DMS114 treated with DMSO at 0.1 percent for 48 hours (cell line): ENCODE data around the gene MAP3K9.
A peak's percentile ranks its signal among the peaks of the same experiment; 100 is the strongest.
"Not testable (repeated sequence)": the region's sequence is repeated elsewhere in the genome, so short reads cannot be mapped to it uniquely, and the experiment has no call there.

Source experiments
- DNase-seq: peaks from one replicate; lab custom pipeline; 2025; ENCODE audit not compliant: unreplicated experiment; lab: John Stamatoyannopoulos, UW

The MAP3K9 gene

GRCh38 chr14:70726651-70727375 is 82.5 kb downstream of the MAP3K9 start:
- no peak for DNase-seq

DNA sequence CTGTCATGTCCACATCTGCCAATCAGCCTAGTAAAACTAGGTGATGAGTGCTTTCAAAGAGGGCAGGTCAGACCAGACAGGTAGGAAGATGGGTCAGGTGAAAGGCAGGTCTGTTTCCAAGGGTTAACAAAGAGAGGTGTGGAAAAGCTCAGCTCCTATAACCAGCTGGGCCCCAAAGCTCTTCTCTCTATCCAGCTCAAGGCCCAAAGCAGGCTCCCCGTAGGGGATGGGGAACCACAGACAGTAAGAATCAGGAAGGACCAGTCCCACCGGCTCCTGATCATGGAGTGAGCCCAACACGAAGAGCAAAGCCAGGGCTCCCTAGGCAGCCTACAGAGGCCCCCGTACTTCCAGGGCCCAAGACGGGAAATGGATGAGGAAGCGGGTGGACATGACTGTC is 84.4 kb downstream of the MAP3K9 start:
- no peak for DNase-seq

DNA sequence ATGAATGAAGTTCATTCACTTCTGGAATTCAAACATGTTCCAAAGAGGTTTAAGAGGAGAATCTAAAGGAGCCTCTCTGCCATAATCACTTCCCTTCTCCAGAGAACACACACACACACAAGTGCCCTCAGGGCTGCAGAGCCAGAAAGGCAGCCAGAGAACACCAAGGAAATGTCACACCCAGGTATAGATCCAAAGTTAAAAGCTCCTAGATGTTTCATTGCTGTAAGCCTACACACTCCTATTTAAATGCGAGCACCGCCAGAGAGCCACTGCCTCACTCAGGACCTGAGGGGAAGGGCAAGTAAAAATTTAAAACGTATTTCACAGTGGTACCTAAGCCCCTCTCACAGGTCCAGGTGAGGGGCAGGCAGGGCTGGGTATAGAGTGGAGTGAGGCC is 85.2 kb downstream of the MAP3K9 start:
- DNase-seq, result no peak

DNA sequence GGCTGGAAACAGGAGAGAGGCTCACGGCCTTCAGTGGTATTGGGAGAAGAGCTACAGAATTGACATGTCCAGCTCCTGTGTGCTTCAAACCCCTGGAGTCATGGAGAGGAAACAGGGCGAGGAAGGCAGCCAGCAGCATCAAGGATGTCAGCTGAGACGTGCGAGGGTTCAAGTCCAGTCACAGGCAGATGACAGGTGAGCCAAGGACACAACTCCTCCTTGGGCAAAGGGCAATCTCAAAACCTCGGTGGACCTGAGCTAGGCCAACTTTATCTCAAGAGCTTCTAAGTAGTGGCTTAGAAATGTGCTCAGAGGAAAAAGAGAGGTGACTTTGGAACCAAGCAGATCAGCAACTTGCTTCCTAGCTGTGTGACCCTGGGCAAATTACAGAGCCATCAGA is 86.0 kb downstream of the MAP3K9 start:
- no peak for DNase-seq

GRCh38 chr14:70722418-70722817 is 86.9 kb downstream of the MAP3K9 start:
- no peak for DNase-seq

DNA sequence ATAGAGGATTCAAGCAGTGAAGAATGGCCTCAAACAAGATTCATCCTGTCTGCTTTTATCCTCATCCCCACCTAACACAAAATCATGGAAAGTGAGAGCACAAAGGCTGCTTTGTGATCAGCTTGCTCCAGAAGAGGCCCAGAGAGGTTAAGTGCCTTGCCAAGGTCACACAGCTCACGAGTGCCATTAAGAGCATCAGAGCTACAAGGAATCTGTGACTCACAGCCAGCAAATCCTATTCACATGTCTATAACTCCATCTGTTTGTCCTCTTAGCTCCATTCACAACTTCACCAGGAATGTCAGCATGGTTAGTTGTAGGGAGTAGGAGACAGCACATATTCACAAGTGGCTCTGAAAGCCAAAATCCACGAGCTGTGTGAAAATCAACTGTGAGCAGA is 87.8 kb downstream of the MAP3K9 start:
- no peak for DNase-seq

DNA sequence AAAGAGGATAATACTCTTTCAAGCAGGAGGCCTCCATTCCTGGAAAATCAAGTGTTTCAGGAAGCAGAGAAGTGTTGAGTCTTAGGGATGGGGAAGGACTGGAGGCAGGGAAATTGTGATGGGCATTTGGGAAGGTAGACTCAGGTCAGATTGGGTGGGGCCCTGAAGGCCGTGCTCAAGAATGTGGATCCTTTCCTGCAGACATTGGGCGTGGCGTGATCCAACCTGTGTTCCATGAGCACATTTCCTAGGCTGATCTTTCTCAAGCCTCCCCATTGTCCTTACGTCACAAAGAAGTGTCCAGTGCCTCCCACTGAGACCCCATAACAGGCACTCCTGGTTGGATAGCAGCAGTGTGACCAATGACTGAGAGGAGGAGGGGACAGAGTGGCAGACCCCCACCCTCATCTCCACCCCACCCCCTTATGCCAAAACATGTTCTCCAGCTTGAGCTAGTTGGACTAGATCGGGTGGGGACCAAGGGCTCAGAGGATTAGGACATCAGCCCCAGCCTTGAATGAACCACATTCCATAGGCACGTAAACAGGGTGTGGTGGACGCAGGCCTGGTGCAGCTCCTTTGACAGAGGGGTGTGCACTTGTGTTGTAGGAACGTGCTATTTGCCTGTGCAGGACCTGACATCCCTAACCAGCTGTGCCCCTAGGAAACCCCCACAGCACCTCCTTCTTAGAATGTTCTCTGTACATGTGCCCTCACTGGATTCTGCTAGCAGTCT is 90.8 kb downstream of the MAP3K9 start:
- DNase-seq, result no peak

- no peak for DNase-seq
These were observed 92.4 kb downstream of the MAP3K9 start for GRCh38 chr14:70716958-70717357.

- no peak for DNase-seq
These were observed 92.8 kb downstream of the MAP3K9 start for GRCh38 chr14:70716483-70716882.

- peak; percentile 56 for DNase-seq
These were observed 95.2 kb downstream of the MAP3K9 start for GRCh38 chr14:70714055-70714550.

DNA sequence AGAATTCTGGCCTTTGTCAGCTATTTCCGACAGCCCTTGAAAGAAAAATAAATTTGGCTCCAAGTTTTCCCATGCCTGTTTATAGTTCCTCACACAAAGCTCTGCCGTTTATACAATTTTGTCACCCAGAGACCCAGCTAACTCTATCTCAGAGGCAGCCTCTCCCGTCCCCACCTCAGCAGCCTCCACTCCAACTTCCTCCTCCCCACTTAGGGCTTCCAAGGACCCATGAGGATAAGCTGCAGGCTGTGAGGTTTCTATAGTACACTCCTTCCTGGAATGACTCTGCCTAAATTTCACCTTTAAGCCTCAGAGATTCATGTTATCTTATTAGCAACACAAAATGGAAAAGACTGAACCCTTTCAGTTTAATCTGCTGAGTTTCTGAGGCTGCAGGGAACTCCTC is 95.8 kb downstream of the MAP3K9 start:
- DNase-seq, result no peak

GRCh38 chr14:70713096-70713495 is 96.2 kb downstream of the MAP3K9 start:
- DNase-seq, result no peak

GRCh38 chr14:70711451-70711850 is 97.9 kb downstream of the MAP3K9 start:
- DNase-seq, result no peak

DNA sequence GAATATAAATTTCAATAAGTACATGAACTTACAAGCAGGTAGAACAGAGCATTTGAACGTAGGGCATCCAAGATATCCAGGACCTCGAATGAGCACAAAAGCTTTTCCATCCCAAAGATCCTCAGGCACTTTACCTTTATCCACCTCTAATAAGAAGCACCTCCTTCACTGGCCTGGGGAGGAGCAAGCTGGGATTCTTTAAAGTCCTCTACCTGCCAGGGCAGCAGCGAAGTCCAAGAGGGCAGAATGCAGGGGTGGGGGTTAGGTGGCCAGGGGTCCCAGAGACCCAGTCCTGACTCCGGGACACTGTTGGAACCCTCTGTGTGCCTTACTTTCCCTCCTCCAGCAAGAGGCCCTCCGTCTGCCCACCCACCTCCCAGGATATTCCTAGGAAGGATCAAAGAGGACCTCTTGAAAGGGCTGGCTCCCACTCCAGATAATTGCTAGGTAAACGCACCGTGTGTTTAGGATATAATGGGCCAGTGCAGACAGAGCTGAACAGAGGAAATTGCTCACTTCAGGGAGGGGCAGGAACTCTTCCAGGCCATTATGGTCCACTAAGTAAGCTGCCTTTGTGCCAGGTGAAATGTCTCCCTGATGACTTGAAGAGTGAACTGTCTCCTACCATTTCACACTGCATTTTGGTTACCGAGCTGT is 99.5 kb downstream of the MAP3K9 start:
- no peak for DNase-seq

DNA sequence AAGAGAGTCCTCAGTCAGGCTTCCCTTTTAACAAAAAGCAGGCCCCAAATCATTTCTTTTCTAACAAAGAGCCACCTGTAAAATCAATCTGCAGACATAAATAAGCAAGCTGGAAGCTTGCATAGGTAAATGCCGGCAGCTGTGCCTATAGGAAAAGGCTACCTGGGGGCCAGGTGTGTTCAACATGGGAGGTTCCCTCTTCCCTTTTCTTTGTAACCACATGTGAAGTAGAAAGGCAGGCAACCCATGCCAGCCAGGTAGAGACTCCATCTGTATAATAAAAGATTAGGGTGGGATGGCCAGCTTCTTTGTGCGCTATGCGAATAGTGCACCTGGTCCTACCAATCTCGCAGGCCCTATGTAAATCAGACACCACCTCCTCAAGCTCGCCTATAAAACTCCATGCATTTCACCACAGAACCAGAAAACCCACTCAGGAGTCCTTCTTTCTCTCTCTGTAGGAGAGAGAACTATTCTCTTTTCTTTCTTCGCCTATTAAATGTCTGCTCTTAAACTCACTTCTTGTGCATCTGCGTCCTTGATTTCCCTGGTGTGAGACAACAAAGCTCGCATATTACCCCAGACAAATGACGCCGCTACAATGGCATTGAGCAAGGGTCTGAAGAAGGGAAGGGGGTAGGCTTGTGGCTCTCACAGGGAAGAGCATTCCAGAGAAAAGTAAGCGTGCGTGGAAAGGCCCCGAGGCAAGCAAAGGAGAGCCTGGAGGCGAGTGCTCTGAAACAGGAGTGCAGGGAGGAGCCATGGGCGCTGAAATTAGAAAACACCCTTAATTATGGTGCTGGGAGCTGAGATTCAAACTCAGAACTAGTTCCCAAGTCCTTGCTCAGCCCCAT is 100.4 kb downstream of the MAP3K9 start:
- no peak for DNase-seq

DNA sequence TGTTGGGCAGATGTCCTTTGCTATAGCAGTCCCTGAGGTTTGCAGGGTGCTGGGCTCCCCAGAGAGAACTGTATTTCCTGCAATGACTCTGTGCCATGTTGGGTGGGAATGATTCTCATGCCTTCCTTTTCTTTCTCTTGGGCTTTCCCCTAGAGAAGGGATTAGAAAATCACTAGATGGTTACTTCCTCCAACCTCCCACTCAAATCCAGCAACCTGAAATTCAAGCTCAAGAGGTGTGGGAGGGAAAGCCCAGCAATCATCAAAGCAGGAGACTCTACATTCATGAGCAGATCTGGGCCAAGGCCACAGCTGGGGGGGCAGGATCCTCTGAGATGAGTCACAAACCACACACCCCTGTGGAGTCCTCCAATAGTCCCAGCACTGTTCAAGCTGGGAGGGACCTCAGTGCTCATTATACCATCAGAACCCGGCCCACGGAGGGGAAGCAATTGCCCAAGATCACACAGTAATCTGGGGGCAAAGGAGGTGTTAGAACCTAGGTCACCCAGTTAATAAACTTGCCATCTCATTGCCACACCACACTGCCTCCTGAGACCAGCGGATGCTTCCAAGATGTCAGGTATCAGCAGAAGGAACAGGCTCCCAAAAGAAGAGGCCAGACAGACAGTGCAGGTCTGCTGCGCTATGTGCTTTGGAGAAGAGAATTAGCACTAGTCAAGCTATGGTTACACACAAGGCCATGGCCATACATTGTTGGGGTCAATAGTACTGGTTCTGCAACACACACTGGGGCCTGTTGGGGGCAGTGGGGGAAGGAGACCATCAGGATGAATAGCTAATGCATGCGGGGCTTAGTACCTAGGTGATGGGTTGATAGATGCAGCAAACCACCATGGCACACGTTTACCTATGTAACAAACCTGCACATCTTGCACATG is 101.9 kb downstream of the MAP3K9 start:
- no peak for DNase-seq

DNA sequence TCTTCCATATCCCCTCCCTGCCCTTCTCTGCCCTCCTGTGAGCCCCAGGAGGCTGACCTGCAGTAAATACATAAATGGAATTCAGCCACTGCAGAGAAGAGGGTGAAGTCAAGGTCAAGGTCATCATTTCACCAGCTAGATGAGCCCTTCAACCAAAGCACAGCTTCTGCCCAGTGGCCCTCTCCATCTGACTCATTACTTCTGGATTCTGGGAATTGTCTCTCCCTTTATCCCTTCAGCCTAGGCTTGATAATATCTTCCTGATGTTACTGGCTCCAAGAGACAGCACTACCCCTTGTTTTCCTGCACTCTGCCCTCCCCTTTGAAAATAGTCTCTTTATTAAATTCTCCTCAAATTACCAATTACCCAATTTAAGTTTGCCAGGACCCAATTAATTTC is 103.1 kb downstream of the MAP3K9 start:
- DNase-seq, result no peak

- no peak for DNase-seq
These were observed 104.4 kb downstream of the MAP3K9 start for GRCh38 chr14:70704960-70705359.

DNA sequence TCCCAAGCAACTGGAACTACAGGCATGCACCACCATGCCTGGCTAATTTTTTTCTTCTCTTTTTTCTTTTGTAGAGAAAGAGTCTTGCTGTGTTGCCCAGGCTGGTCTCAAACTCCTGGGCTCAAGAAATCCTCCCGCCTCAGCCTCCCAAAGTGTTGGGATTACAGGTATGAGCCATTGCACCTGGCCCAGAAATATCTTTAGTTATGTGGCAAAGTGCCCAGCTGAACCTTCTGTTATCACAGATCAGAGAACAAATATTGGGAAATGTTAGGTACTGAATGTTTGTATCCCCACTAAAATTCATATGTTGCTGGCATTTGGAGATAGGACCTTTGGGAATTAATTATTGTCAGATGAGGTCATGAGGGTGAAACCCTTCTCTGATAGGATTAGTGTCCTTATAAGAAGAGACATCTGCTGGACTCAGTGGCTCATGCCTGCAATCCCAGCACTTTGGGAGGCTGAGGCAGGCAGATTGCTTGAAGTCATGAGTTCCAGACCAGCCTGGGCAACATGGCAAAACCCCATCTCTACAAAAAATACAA is 105.6 kb downstream of the MAP3K9 start:
- not testable (repeated sequence) for DNase-seq

DNA sequence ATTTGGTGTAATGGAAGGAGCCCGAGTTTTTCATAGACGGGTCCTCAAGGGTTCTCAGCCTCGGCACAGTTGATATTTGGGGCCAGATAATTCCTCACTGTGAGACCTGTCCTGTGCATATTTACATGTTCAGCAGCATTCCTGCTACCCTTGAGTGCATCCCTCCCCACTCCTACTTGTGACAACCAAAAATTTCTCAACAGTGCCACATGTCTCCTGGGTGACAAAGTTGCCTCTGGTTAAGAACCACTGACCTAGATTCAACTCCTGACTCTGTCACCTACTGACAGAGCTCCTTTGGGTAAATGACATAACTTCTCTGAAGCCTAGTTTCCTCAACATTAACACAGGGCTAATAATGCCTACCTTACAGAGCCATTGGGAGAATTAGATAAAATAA is 107.2 kb downstream of the MAP3K9 start:
- DNase-seq, result no peak
